Glutamatergic neuron (in vitro differentiated cells): Measurements from ENCODE around the gene FAM227A. TPM values are rescaled to one million over a fixed set of nuclear protein-coding genes. Genes with fewer than 3 reads are reported as not detected.

Experiments
- DNase-seq: peaks from one replicate; pipeline ENCODE4 v3.0.0; 2022
- H3K27ac Mint-ChIP-seq: one replicate; pipeline ENCODE4 v1.8.0; 2020; ENCODE audit warnings: mild to moderate bottlenecking, mixed read lengths, inconsistent platforms; ENCODE audit not compliant: unreplicated experiment
- H3K27me3 Mint-ChIP-seq: one replicate; pipeline ENCODE4 v1.8.0; 2020; ENCODE audit warnings: mild to moderate bottlenecking, moderate library complexity, mixed read lengths, inconsistent platforms; ENCODE audit not compliant: unreplicated experiment
- H3K36me3 Mint-ChIP-seq: one replicate; pipeline ENCODE4 v1.8.0; 2020; ENCODE audit warnings: mild to moderate bottlenecking, mixed read lengths, inconsistent platforms; ENCODE audit not compliant: unreplicated experiment
- H3K4me1 Mint-ChIP-seq: one replicate; pipeline ENCODE4 v1.8.0; 2020; ENCODE audit warnings: mild to moderate bottlenecking, low read depth, mixed read lengths, inconsistent platforms; ENCODE audit not compliant: unreplicated experiment
- H3K4me3 Mint-ChIP-seq: one replicate; pipeline ENCODE4 v1.8.0; 2020; ENCODE audit warnings: mild to moderate bottlenecking, mixed read lengths, inconsistent platforms; ENCODE audit not compliant: unreplicated experiment
- H3K9me3 Mint-ChIP-seq: one replicate; pipeline ENCODE4 v1.8.0; 2020; ENCODE audit warnings: mild to moderate bottlenecking, moderate library complexity, mixed read lengths, inconsistent platforms; ENCODE audit not compliant: unreplicated experiment
- long read RNA-seq: library from polyadenylated mRNA; unstranded; transcript quantifications from one replicate; pipeline ENCODE4 v2.0.0, GENCODE V29; 2020; ENCODE audit not compliant: unreplicated experiment
- total RNA-seq: library from RNA; stranded (reverse); fragmentation: NEBNext Ultra II Directional; extraction: Animal tissue kit (Norgen Biotek cat#: 25700); gene quantifications from one replicate; pipeline ENCODE4 v1.2.1, GENCODE V29; 2021; ENCODE audit not compliant: unreplicated experiment
- TF ChIP-seq, protein P1 (sequence below): fragments of 200-600 bp; sonication (generic); IDR thresholded peaks from one replicate; pipeline ENCODE4 v1.5.0; 2021; ENCODE audit not compliant: partially characterized antibody, unreplicated experiment

FAM227A gene
- total RNA-seq = 6.3 TPM
- long read RNA-seq, partial matches to known transcripts = 0 of 2 reads
- long read RNA-seq, other reads (novel, unspliced or antisense) = 2 of 2 reads

- Mint-ChIP-seq H3K4me1 (peaks cover 4% of the 10 kb centered on the region), H3K9me3 (peaks cover 9% of the 10 kb centered on the region), H3K27me3 (no peaks in the 10 kb centered on the region), H3K4me3 (peak within 1 kb of the TSS; percentile 91), H3K36me3 (peaks cover 4% of the 10 kb centered on the region), H3K27ac (peak within 1 kb of the TSS; percentile 99)
- TF ChIP-seq, protein P1, sequence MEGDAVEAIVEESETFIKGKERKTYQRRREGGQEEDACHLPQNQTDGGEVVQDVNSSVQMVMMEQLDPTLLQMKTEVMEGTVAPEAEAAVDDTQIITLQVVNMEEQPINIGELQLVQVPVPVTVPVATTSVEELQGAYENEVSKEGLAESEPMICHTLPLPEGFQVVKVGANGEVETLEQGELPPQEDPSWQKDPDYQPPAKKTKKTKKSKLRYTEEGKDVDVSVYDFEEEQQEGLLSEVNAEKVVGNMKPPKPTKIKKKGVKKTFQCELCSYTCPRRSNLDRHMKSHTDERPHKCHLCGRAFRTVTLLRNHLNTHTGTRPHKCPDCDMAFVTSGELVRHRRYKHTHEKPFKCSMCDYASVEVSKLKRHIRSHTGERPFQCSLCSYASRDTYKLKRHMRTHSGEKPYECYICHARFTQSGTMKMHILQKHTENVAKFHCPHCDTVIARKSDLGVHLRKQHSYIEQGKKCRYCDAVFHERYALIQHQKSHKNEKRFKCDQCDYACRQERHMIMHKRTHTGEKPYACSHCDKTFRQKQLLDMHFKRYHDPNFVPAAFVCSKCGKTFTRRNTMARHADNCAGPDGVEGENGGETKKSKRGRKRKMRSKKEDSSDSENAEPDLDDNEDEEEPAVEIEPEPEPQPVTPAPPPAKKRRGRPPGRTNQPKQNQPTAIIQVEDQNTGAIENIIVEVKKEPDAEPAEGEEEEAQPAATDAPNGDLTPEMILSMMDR = no peak
- peak; percentile 89 for DNase-seq
These were observed at the start of gene FAM227A, which contains the start of gene CBY1 for GRCh38 chr22:38656256-38657044. Gene FAM227A (minus strand): TSS chr22:38656392. CDS start chr22:38650168, 6,224 bp downstream. Gene CBY1 (plus strand): TSS chr22:38656638. CDS start chr22:38668055, 11,417 bp downstream.

DNA sequence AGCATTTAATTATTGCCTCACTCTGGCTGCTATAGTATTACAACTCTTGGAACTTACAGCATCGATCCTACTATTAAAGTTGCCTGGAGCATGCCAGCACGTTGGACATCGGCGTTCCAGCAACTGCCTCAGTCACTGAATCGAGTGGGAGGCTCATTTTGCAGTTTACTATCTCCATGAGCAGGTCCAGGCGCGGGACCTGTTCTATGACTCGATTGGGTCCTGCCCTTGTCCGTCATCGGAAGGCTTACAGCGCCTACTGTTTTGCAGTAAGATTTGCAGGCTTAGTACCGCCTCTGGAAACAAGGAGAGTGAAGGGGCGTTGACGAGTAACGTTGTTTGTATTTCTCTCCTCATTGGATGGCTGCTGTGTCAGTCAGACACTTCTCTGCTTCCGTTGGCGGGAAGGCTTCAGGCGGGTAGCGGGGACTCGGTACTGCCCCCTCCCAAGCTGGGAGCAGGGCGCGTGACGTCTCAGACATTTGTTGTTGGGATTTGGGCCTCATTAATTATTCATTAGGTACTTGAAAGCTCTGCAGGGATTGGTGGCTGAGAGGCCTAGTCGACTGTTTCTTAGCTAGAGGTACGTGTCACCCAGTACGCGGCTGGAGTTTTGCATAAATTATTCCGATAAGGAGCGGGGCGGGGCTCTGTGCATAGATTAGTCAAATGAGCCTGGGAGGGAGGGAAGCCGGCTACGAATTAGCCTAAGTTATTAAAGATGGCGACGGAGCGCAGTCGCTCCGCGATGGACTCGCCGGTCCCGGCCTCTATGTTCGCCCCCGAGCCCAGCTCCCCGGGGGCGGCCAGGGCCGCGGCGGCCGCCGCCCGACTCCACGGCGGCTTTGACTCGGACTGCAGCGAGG, 49.3 kb upstream of the FAM227A start, which contains the start of gene GTPBP1:
GTPBP1 (plus strand) TSS at position 710 of the 866 bp plus-strand sequence; CDS start at position 722, 12 bp downstream.
- Mint-ChIP-seq H3K9me3 (peaks cover 12% of the 10 kb centered on the region), H3K27me3 (peaks cover 12% of the 10 kb centered on the region), H3K4me3 (peak within 1 kb of the TSS; percentile 95), H3K36me3 (no peaks in the 10 kb centered on the region), H3K27ac (peak within 1 kb of the TSS; percentile 91), H3K4me1 (peaks cover 14% of the 10 kb centered on the region)
- DNase-seq = peak; percentile 94
- TF ChIP-seq, protein P1 = no peak

GRCh38 chr22:38704654-38705234, 48.6 kb upstream of the FAM227A start:
- no peak for DNase-seq

DNA sequence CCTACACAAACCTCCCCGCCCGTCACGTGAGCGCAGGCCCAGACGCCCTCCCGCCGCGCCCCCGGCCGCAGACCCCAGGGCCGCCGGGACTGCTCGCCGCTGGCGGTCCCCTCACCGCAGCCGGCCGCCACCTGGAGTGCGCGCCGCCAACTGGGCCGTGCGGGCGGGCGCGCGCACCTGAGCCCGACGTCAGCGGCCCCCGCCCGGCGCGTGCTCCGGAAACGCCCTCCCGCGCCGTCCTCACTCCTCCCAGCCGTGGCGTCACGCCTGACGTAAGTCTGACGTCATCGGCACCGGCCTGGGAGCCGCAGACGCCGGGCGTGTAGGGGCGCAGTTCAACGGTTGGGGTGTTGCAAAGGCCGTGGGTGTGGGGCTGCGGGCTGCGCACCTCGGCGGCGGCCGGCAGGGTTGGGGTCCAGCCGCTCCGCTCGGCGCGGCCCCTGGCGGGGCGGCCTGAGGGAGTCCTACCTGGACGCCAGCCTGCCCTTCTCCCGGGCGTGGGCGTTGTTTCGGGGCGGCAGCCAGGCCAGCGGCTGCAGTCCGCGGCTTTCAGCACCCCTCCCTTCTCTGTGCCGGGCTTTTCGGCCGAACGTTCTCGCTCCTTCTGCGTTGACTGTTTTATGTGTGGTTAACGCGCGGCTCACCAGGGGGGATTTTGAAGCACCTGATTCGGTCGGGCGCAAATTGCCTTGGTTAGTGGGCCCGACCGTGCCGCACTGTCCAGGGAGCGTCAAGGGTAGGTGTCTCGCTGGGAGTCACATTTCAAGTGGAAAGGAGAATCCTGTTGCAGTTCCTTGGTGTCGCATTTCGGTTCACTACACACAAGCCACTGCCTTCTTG, 44.8 kb upstream of the FAM227A start, which contains the start of gene JOSD1:
JOSD1 (minus strand) TSS at position 155 of the 840 bp plus-strand sequence. CDS start 956 bp downstream, outside the sequence.
- peak; percentile 98 for DNase-seq
- Mint-ChIP-seq H3K4me1 (peaks cover 27% of the 10 kb centered on the region), H3K27ac (peak within 1 kb of the TSS; percentile 96), H3K9me3 (peaks cover 21% of the 10 kb centered on the region), H3K27me3 (peaks cover 14% of the 10 kb centered on the region), H3K4me3 (peak within 1 kb of the TSS; percentile 96), H3K36me3 (no peaks in the 10 kb centered on the region)
- TF ChIP-seq, protein P1 = no peak

More at GRCh38 chr22:38704654-38705234, 48.6 kb upstream of the FAM227A start:
- Mint-ChIP-seq H3K27ac (peak overlapping the region; percentile 91), H3K36me3 (no peaks in the 10 kb centered on the region), H3K4me3 (peak overlapping the region; percentile 86), H3K9me3 (peaks cover 17% of the 10 kb centered on the region), H3K4me1 (peaks cover 14% of the 10 kb centered on the region), H3K27me3 (peaks cover 14% of the 10 kb centered on the region)
- TF ChIP-seq, protein P1 = no peak
